K562 (cell line): ENCODE data around the gene SLC12A6. TPM values are rescaled to one million over a fixed set of nuclear protein-coding genes. Genes with fewer than 3 reads are reported as not detected.
A peak's percentile ranks its signal among the peaks of the same experiment; 100 is the strongest.

Source experiments
- ELF4 ChIP-seq: fragments of 450-650 bp; formaldehyde crosslinking; IDR thresholded peaks from 2 replicates; pipeline ENCODE4 v1.4.0; 2022; ENCODE audit warnings: missing genetic modification characterization
- KDM1A ChIP-seq, 2 experiments: fragments of 450-650 bp; IDR thresholded peaks; 2 replicates each; pipeline ENCODE4 v1.6.1; 2016; ENCODE audit warnings: mild to moderate bottlenecking in 2 of 2
- KLF6 ChIP-seq: fragments of 250-450 bp; sonication (Bioruptor Pico); IDR thresholded peaks from 2 replicates; pipeline ENCODE4 v1.4.0; 2020; ENCODE audit warnings: mild to moderate bottlenecking, moderate library complexity, borderline replicate concordance
- NFE2L1 ChIP-seq: fragments of 450-650 bp; IDR thresholded peaks from 2 replicates; pipeline ENCODE4 v1.6.1; 2016; ENCODE audit warnings: missing genetic modification characterization, low read depth, mild to moderate bottlenecking, missing compliant biosample characterization, moderate library complexity, borderline replicate concordance
- PCBP2 ChIP-seq: fragments of 200-400 bp; formaldehyde crosslinking; IDR thresholded peaks from 2 replicates; pipeline ENCODE4 v1.6.1; 2018; ENCODE audit warnings: low read length, low read depth, mild to moderate bottlenecking, moderate library complexity; ENCODE audit not compliant: poor library complexity, severe bottlenecking
- PRDM10 ChIP-seq: fragments of 450-650 bp; IDR thresholded peaks from 2 replicates; pipeline ENCODE4 v1.6.1; 2018; ENCODE audit not compliant: partially characterized antibody
- ZNF639 ChIP-seq, 2 experiments: fragments of 200-800 bp in 1 of 2; sonication (Bioruptor generic) in 1 of 2; sonication (generic) in 1 of 2; formaldehyde crosslinking in 1 of 2; IDR thresholded peaks in 1 of 2; conservative IDR thresholded peaks in 1 of 2; 2 replicates each; pipeline versions ENCODE4 v1.5.0 to v1.6.1; 2016 to 2020; ENCODE audit warnings: missing compliant biosample characterization in 1 of 2, missing genetic modification characterization in 1 of 2, missing genetic modification reagents in 1 of 2
- polyA plus RNA-seq, 8 experiments: library from polyadenylated mRNA; depleted of rRNA in 4 of 8; stranded (reverse) in 5 of 8; unstranded in 3 of 8; fragments of >200 nt; fragmentation: Nextera tagmentation in 2 of 8; fragmentation: Illumina TruSeq in 1 of 8; extraction: Ambion mirVana in 2 of 8; extraction: Trizol in 1 of 8; gene quantifications; 2 replicates each; pipeline versions ENCODE4 v1.2.1 to v1.2.3, GENCODE V29; 2011 to 2014; ENCODE audit warnings: inconsistent platforms in 1 of 8, missing spikeins in 1 of 8
- total RNA-seq, 7 experiments: library from RNA; depleted of rRNA in 6 of 7; stranded (reverse); fragments of >200 nt in 6 of 7; fragmentation: Illumina TruSeq in 2 of 7; extraction: Trizol in 2 of 7; gene quantifications; 2 replicates each; pipeline versions ENCODE4 v1.2.1 to v1.2.3, GENCODE V29; 2011 to 2021; ENCODE audit warnings: low replicate concordance in 1 of 7

Gene SLC12A6
- total and polyA plus RNA-seq, 9 of the 15 experiments (the other 6 are each of a cell fraction or from before 2014, with no cell fraction given): 1.4 to 16.4 (median 6.7) TPM

GRCh38 chr15:34338347-34338746 is 766 bp upstream of the SLC12A6 start (continued):
- TF ChIP-seq PRDM10 (peak; percentile 22), ELF4 (CRISPR knock-in tag) (no peak), ZNF639 (CRISPR knock-in tag; conservative IDR thresholded peaks at IDR 0.05 in 1 of 2, IDR thresholded peaks at IDR 0.05 in 1 of 2) (0 out of 4 replicates have a peak, but pooled peaks of 1 of the 2 experiments have one; percentile 2), NFE2L1 (no peak), KLF6 (CRISPR knock-in tag) (no peak), KDM1A (IDR thresholded peaks at IDR 0.05) (no peak), PCBP2 (no peak)
